BLaER1 (cell line): ENCODE measurements around the gene RPS6KC1.
"Not testable (repeated sequence)": the region's sequence is repeated elsewhere in the genome, so short reads cannot be mapped to it uniquely, and the experiment has no call there.

Experiments
- H3K27ac ChIP-seq: shearing (Covaris generic); formaldehyde crosslinking; 2 replicates; pipeline ENCODE4 v1.8.1; 2022
- H3K27me3 ChIP-seq: shearing (Covaris generic); formaldehyde crosslinking; 2 replicates; pipeline ENCODE4 v1.8.1; 2022
- H3K36me3 ChIP-seq: shearing (Covaris generic); formaldehyde crosslinking; 2 replicates; pipeline ENCODE4 v1.8.1; 2022
- H3K4me1 ChIP-seq: shearing (Covaris generic); formaldehyde crosslinking; 2 replicates; pipeline ENCODE4 v1.8.1; 2022
- H3K4me2 ChIP-seq: shearing (Covaris generic); formaldehyde crosslinking; 2 replicates; pipeline ENCODE4 v1.8.1; 2022
- H3K4me3 ChIP-seq: shearing (Covaris generic); formaldehyde crosslinking; 2 replicates; pipeline ENCODE4 v1.8.1; 2022
- H3K9ac ChIP-seq: shearing (Covaris generic); formaldehyde crosslinking; 2 replicates; pipeline ENCODE4 v1.8.1; 2022
- H3K9me3 ChIP-seq: shearing (Covaris generic); formaldehyde crosslinking; 2 replicates; pipeline ENCODE4 v1.8.1; 2022
- H4K20me1 ChIP-seq: shearing (Covaris generic); formaldehyde crosslinking; 2 replicates; pipeline ENCODE4 v1.8.1; 2022
- Cebpa-rat ChIP-seq: shearing (Covaris generic); IDR thresholded peaks from 2 replicates; pipeline ENCODE4 v1.8.1; 2022

The RPS6KC1 gene

GRCh38 chr1:213200630-213201029 lies 149.6 kb downstream of the RPS6KC1 start:
- no peak overlapping the region for H3K4me3 ChIP-seq
- H3K27me3 ChIP-seq, result no peaks in the 10 kb centered on the region
- peaks cover 24% of the 10 kb centered on the region for H3K9me3 ChIP-seq
- H4K20me1 ChIP-seq, result no peaks in the 10 kb centered on the region
- no peaks in the 10 kb centered on the region for H3K4me1 ChIP-seq
- no peak overlapping the region for H3K27ac ChIP-seq
- no peak overlapping the region for H3K9ac ChIP-seq
- no peak overlapping the region for H3K4me2 ChIP-seq
- H3K36me3 ChIP-seq, result peaks cover 4% of the 10 kb centered on the region; the same call in 1 of the 2 replicates
- no peak for TF ChIP-seq Cebpa-rat

- no peaks in the 10 kb centered on the region for H4K20me1 ChIP-seq
- H3K4me2 ChIP-seq, result no peak overlapping the region
- H3K36me3 ChIP-seq, result peaks cover 4% of the 10 kb centered on the region; the same call in 1 of the 2 replicates
- no peaks in the 10 kb centered on the region for H3K4me1 ChIP-seq
- H3K9ac ChIP-seq, result no peak overlapping the region
- no peak overlapping the region for H3K4me3 ChIP-seq
- H3K27me3 ChIP-seq, result no peaks in the 10 kb centered on the region
- H3K9me3 ChIP-seq, result peaks cover 24% of the 10 kb centered on the region
- no peak overlapping the region for H3K27ac ChIP-seq
- TF ChIP-seq Cebpa-rat, result no peak
Observed at GRCh38 chr1:213201380-213202155, 150.5 kb downstream of the RPS6KC1 start.

- H3K9me3 ChIP-seq, result peaks cover 17% of the 10 kb centered on the region
- no peak overlapping the region for H3K4me3 ChIP-seq
- no peaks in the 10 kb centered on the region for H4K20me1 ChIP-seq
- no peaks in the 10 kb centered on the region for H3K4me1 ChIP-seq
- H3K9ac ChIP-seq, result no peak overlapping the region
- H3K27ac ChIP-seq, result no peak overlapping the region
- no peak for TF ChIP-seq Cebpa-rat
- H3K27me3 ChIP-seq, result no peaks in the 10 kb centered on the region
- H3K36me3 ChIP-seq, result peaks cover 13% of the 10 kb centered on the region
- no peak overlapping the region for H3K4me2 ChIP-seq
Observed at GRCh38 chr1:213211201-213211600, 160.2 kb downstream of the RPS6KC1 start.

- H3K4me1 ChIP-seq, H4K20me1 ChIP-seq, H3K36me3 ChIP-seq, H3K9me3 ChIP-seq, H3K9ac ChIP-seq, H3K4me2 ChIP-seq, H3K27ac ChIP-seq, H3K27me3 ChIP-seq, H3K4me3 ChIP-seq: not testable (repeated sequence)
Observed at GRCh38 chr1:213219076-213219475, 168.0 kb downstream of the RPS6KC1 start.

GRCh38 chr1:213221209-213221608 lies 170.2 kb downstream of the RPS6KC1 start:
- no peak for TF ChIP-seq Cebpa-rat
- H3K27me3 ChIP-seq, result no peaks in the 10 kb centered on the region
- H4K20me1 ChIP-seq, result no peaks in the 10 kb centered on the region
- no peaks in the 10 kb centered on the region for H3K4me1 ChIP-seq
- no peak overlapping the region for H3K4me3 ChIP-seq
- no peak overlapping the region for H3K9ac ChIP-seq
- H3K36me3 ChIP-seq, result no peaks in the 10 kb centered on the region
- no peaks in the 10 kb centered on the region for H3K9me3 ChIP-seq
- H3K4me2 ChIP-seq, result no peak overlapping the region
- H3K27ac ChIP-seq, result no peak overlapping the region

- Histone ChIP-seq H3K9ac (no peak overlapping the region), H3K27ac (no peak overlapping the region), H4K20me1 (no peaks in the 10 kb centered on the region), H3K4me3 (no peak overlapping the region), H3K4me1 (peaks cover 7% of the 10 kb centered on the region), H3K4me2 (no peak overlapping the region), H3K9me3 (no peaks in the 10 kb centered on the region), H3K36me3 (no peaks in the 10 kb centered on the region), H3K27me3 (no peaks in the 10 kb centered on the region)
- no peak for TF ChIP-seq Cebpa-rat
Observed at GRCh38 chr1:213227458-213227857, 176.4 kb downstream of the RPS6KC1 start.

GRCh38 chr1:213231795-213232231 lies 180.8 kb downstream of the RPS6KC1 start:
- H3K27ac ChIP-seq, result no peak overlapping the region
- no peak for TF ChIP-seq Cebpa-rat
- no peak overlapping the region for H3K4me3 ChIP-seq
- H3K9me3 ChIP-seq, result no peaks in the 10 kb centered on the region
- no peak overlapping the region for H3K4me2 ChIP-seq
- no peaks in the 10 kb centered on the region for H4K20me1 ChIP-seq
- no peaks in the 10 kb centered on the region for H3K27me3 ChIP-seq
- no peak overlapping the region for H3K9ac ChIP-seq
- no peaks in the 10 kb centered on the region for H3K36me3 ChIP-seq
- peaks cover 7% of the 10 kb centered on the region for H3K4me1 ChIP-seq

GRCh38 chr1:213242883-213243282 lies 191.8 kb downstream of the RPS6KC1 start:
- Histone ChIP-seq H3K36me3 (peaks cover 5% of the 10 kb centered on the region; the same call in 1 of the 2 replicates), H3K9ac (no peak overlapping the region)

GRCh38 chr1:213244664-213245091 lies 193.6 kb downstream of the RPS6KC1 start:
- Histone ChIP-seq H3K27ac (no peak overlapping the region), H4K20me1 (no peaks in the 10 kb centered on the region), H3K36me3 (peaks cover 5% of the 10 kb centered on the region; the same call in 1 of the 2 replicates), H3K27me3 (no peaks in the 10 kb centered on the region), H3K9me3 (no peaks in the 10 kb centered on the region), H3K4me3 (no peak overlapping the region), H3K9ac (no peak overlapping the region), H3K4me1 (no peaks in the 10 kb centered on the region), H3K4me2 (no peak overlapping the region)
- no peak for TF ChIP-seq Cebpa-rat

More at GRCh38 chr1:213242883-213243282, 191.8 kb downstream of the RPS6KC1 start:
- Histone ChIP-seq H3K4me2 (no peak overlapping the region), H3K27me3 (no peaks in the 10 kb centered on the region), H3K4me1 (no peaks in the 10 kb centered on the region), H3K4me3 (no peak overlapping the region), H3K9me3 (no peaks in the 10 kb centered on the region), H4K20me1 (no peaks in the 10 kb centered on the region), H3K27ac (no peak overlapping the region)
- TF ChIP-seq Cebpa-rat, result no peak

GRCh38 chr1:213245260-213245910 lies 194.3 kb downstream of the RPS6KC1 start:
- TF ChIP-seq Cebpa-rat, result no peak
- Histone ChIP-seq H4K20me1 (no peaks in the 10 kb centered on the region), H3K4me2 (no peak overlapping the region), H3K27me3 (no peaks in the 10 kb centered on the region), H3K9me3 (no peaks in the 10 kb centered on the region), H3K27ac (no peak overlapping the region), H3K4me3 (no peak overlapping the region), H3K4me1 (no peaks in the 10 kb centered on the region), H3K9ac (no peak overlapping the region), H3K36me3 (peaks cover 5% of the 10 kb centered on the region; the same call in 1 of the 2 replicates)
